Measurements from ENCODE around the gene CR1L.
"Not testable (repeated sequence)": the region's sequence is repeated elsewhere in the genome, so short reads cannot be mapped to it uniquely, and the experiment has no call there.

Gene CR1L

DNA sequence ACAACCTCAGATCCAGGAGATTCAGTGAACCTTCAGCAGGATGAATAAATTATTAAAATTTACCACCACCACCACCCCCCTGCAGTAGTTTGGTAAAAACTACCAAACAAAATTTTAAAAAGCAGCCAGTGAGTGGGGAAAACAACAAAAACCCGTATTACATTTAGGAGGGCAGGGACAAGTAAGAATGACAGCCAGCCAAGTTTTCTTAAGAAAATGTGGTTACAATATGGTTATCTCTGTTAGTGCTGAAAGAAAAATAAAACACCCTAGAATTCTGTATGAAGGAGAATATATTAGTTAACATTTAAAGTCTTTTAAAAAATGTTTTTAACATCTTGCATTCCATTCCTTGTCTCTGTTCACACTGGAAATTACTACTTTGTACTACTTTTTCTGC is 121.6 kb downstream of the CR1L start:
- ChIA-PET POLR2A (ENCODE audit: low non-redundant PET) (no interaction called here), CTCF (interaction anchor here (0.6 kb wide), 1 partner anchor 631 kb away, joined by 7 read pairs; no protein-coding TSS in a partner anchor)
- no peak overlapping the region for H3K27ac ChIP-seq
- no peak for DNase-seq (ENCODE audit: low spot score)
- no peak for TF ChIP-seq CTCF (conservative IDR thresholded peaks at IDR 0.05; ENCODE audit: low read depth)

- POLR2A ChIA-PET (ENCODE audit: low non-redundant PET); DNase-seq (ENCODE audit: low spot score): not testable (repeated sequence)
- CTCF ChIA-PET, result interaction anchor here (0.6 kb wide), 1 partner anchor 954 kb away, joined by 3 read pairs; no protein-coding TSS in a partner anchor
These were observed 125.6 kb downstream of the CR1L start for GRCh38 chr1:207770514-207770913.

More at GRCh38 chr1:207770514-207770913, 125.6 kb downstream of the CR1L start:
- not testable (repeated sequence) for H3K27ac ChIP-seq

Data from RWPE1 (cell line).